GM23338 (cell line): Measurements from ENCODE around the gene ANXA7. TPM values are rescaled to one million over a fixed set of nuclear protein-coding genes. Genes with fewer than 3 reads are reported as not detected.

ENCODE experiments used
- ATAC-seq: fragments of 200-7000 bp; cut with Tn5 transposase; 3 replicates; pipeline ENCODE4 v1.9.1; 2020
- DNase-seq: peaks from one replicate; pipeline ENCODE4 v3.0.0-alpha.2; 2015; ENCODE audit warnings: low spot score
- H2AFZ ChIP-seq: fragments of 200-600 bp; sonication (generic); 2 replicates; pipeline ENCODE4 v1.8.0; 2016; ENCODE audit warnings: antibody characterized with exemption, mild to moderate bottlenecking, moderate library complexity
- H3F3A ChIP-seq: fragments of 200-600 bp; sonication (generic); replicated peaks from 2 replicates; pipeline ENCODE4 v1.8.0; 2017; ENCODE audit warnings: antibody characterized with exemption, mixed run types, low read depth
- H3K27ac ChIP-seq: fragments of 200-600 bp; sonication (generic); 2 replicates; pipeline ENCODE4 v1.6.1; 2016; ENCODE audit warnings: low read depth
- H3K27me3 ChIP-seq: fragments of 200-600 bp; sonication (generic); 2 replicates; pipeline ENCODE4 v1.8.0; 2016; ENCODE audit warnings: mild to moderate bottlenecking, mixed run types, moderate library complexity; ENCODE audit not compliant: insufficient read depth
- H3K36me3 ChIP-seq: fragments of 200-600 bp; sonication (generic); 2 replicates; pipeline ENCODE4 v1.8.0; 2016; ENCODE audit warnings: mild to moderate bottlenecking; ENCODE audit not compliant: insufficient read depth
- H3K4me1 ChIP-seq: fragments of 200-600 bp; sonication (generic); 2 replicates; pipeline ENCODE4 v1.8.0; 2016; ENCODE audit warnings: mild to moderate bottlenecking, moderate library complexity; ENCODE audit not compliant: insufficient read depth
- H3K4me2 ChIP-seq: fragments of 200-600 bp; sonication (generic); 2 replicates; pipeline ENCODE4 v1.7.1; 2017; ENCODE audit warnings: mixed run types
- H3K4me3 ChIP-seq: fragments of 200-600 bp; sonication (generic); 2 replicates; pipeline ENCODE4 v1.6.1; 2016; ENCODE audit warnings: mixed run types
- H3K79me2 ChIP-seq: fragments of 200-600 bp; sonication (generic); replicated peaks from 2 replicates; pipeline ENCODE4 v1.8.0; 2017; ENCODE audit warnings: mild to moderate bottlenecking; ENCODE audit not compliant: insufficient read depth
- H3K9me2 ChIP-seq: fragments of 200-600 bp; sonication (generic); 2 replicates; pipeline ENCODE4 v1.8.0; 2017; ENCODE audit not compliant: insufficient read depth
- H4K20me1 ChIP-seq: fragments of 200-600 bp; sonication (generic); replicated peaks from 2 replicates; pipeline ENCODE4 v1.8.0; 2017; ENCODE audit warnings: mild to moderate bottlenecking; ENCODE audit not compliant: insufficient read depth
- H3K27ac Mint-ChIP-seq: 2 replicates; pipeline ENCODE4 v1.8.0; 2020; ENCODE audit warnings: inconsistent platforms, mild to moderate bottlenecking, moderate library complexity, mixed read lengths
- H3K27me3 Mint-ChIP-seq: 3 replicates; pipeline ENCODE4 v1.8.0; 2022; ENCODE audit warnings: low read depth, mild to moderate bottlenecking, moderate library complexity, mixed read lengths, inconsistent platforms; ENCODE audit not compliant: insufficient read depth, poor library complexity
- H3K36me3 Mint-ChIP-seq: 3 replicates; pipeline ENCODE4 v1.8.0; 2021; ENCODE audit warnings: low read depth, mild to moderate bottlenecking, inconsistent platforms, moderate library complexity, mixed read lengths
- H3K4me1 Mint-ChIP-seq: 3 replicates; pipeline ENCODE4 v1.8.0; 2020; ENCODE audit warnings: mild to moderate bottlenecking, inconsistent platforms, mixed read lengths
- H3K4me3 Mint-ChIP-seq: 3 replicates; pipeline ENCODE4 v1.8.0; 2021; ENCODE audit warnings: moderate library complexity, mild to moderate bottlenecking, inconsistent platforms, mixed read lengths
- H3K9me3 Mint-ChIP-seq: 3 replicates; pipeline ENCODE4 v1.8.0; 2020; ENCODE audit warnings: moderate library complexity, mild to moderate bottlenecking, inconsistent platforms, mixed read lengths
- CREB1 ChIP-seq: fragments of 250-450 bp; sonication (Bioruptor Pico); IDR thresholded peaks from 2 replicates; pipeline ENCODE4 v1.5.0; 2020; ENCODE audit warnings: low read depth, mild to moderate bottlenecking, moderate library complexity
- CTCF ChIP-seq, 2 experiments: fragments of 200-600 bp in 1 of 2; sonication (generic) in 1 of 2; conservative IDR thresholded peaks; 2 replicates each; pipeline versions ENCODE4 v1.5.1 to v1.6.1; 2016 to 2017; ENCODE audit warnings: antibody characterized with exemption in 2 of 2, low read depth in 2 of 2, mild to moderate bottlenecking in 2 of 2, moderate library complexity in 1 of 2
- ETS1 ChIP-seq: IDR thresholded peaks from 2 replicates; pipeline ENCODE4 v1.6.1; 2016; ENCODE audit warnings: antibody characterized with exemption
- EZH2 ChIP-seq: fragments of 200-600 bp; sonication (generic); IDR thresholded peaks from one replicate; pipeline ENCODE4 v1.8.0; 2017; ENCODE audit warnings: antibody characterized with exemption, mild to moderate bottlenecking, low read depth; ENCODE audit not compliant: unreplicated experiment
- EZH2phosphoT487 ChIP-seq: fragments of 200-600 bp; sonication (generic); IDR thresholded peaks from one replicate; pipeline ENCODE4 v1.8.1; 2018; ENCODE audit warnings: antibody characterized with exemption; ENCODE audit not compliant: unreplicated experiment
- JUNB ChIP-seq: IDR thresholded peaks from one replicate; pipeline ENCODE4 v1.6.1; 2016; ENCODE audit warnings: antibody characterized with exemption; ENCODE audit not compliant: unreplicated experiment
- NANOG ChIP-seq: IDR thresholded peaks from 2 replicates; pipeline ENCODE4 v1.6.1; 2016; ENCODE audit warnings: antibody characterized with exemption, borderline replicate concordance
- POLR2AphosphoS5 ChIP-seq: IDR thresholded peaks from 2 replicates; pipeline ENCODE4 v1.6.1; 2016; ENCODE audit warnings: antibody characterized with exemption, low read depth
- REST ChIP-seq: IDR thresholded peaks from one replicate; pipeline ENCODE4 v1.6.1; 2018; ENCODE audit warnings: antibody characterized with exemption; ENCODE audit not compliant: unreplicated experiment
- STAT1 ChIP-seq: IDR thresholded peaks from one replicate; pipeline ENCODE4 v1.6.1; 2016; ENCODE audit warnings: antibody characterized with exemption; ENCODE audit not compliant: unreplicated experiment
- ZNF114 ChIP-seq: fragments of 250-450 bp; sonication (Bioruptor Pico); IDR thresholded peaks from 2 replicates; pipeline ENCODE4 v1.5.0; 2020; ENCODE audit warnings: mild to moderate bottlenecking, moderate library complexity
- ZNF331 ChIP-seq: fragments of 250-450 bp; sonication (Bioruptor Pico); IDR thresholded peaks from 2 replicates; pipeline ENCODE4 v1.5.0; 2020; ENCODE audit warnings: low read depth, mild to moderate bottlenecking, moderate library complexity
- polyA plus RNA-seq: library from polyadenylated mRNA; unstranded; fragments of >200 nt; fragmentation: Nextera tagmentation; extraction: Ambion mirVana; gene quantifications from 2 replicates; pipeline ENCODE4 v1.2.1, GENCODE V29; 2016
- total RNA-seq: library from RNA; depleted of rRNA; stranded (reverse); fragments of >200 nt; shearing (Covaris generic); gene quantifications from 2 replicates; pipeline ENCODE4 v1.2.3, GENCODE V29; 2014

ANXA7 gene
- total and polyA plus RNA-seq, 2 experiments from 2014 or later, result 63.7 to 80.1 TPM

GRCh38 chr10:73404690-73405089 is 9.2 kb downstream of the ANXA7 start (continued):
- TF ChIP-seq CTCF (conservative IDR thresholded peaks at IDR 0.05; ENCODE audit: low read depth in 2 of 2), result no peak
- no peak for TF ChIP-seq POLR2AphosphoS5
- no peak for TF ChIP-seq ZNF331 (CRISPR knock-in tag)
- TF ChIP-seq REST, result no peak
- no peak for TF ChIP-seq ETS1
- no peak for TF ChIP-seq EZH2
- TF ChIP-seq EZH2phosphoT487, result no peak
- TF ChIP-seq ZNF114, result no peak
- no peak for TF ChIP-seq JUNB
- TF ChIP-seq CREB1 (CRISPR knock-in tag), result no peak
- no peak for TF ChIP-seq STAT1

- Histone ChIP-seq H3K4me3 (no peak overlapping the region), H3K27me3 (no peaks in the 10 kb centered on the region), H3K4me2 (no peak overlapping the region), H2AFZ (no peak overlapping the region), H3K27ac (no peak overlapping the region), H3F3A (no peaks in the 10 kb centered on the region), H4K20me1 (peaks cover 11% of the 10 kb centered on the region), H3K4me1 (no peaks in the 10 kb centered on the region), H3K9me2 (no peaks in the 10 kb centered on the region), H3K79me2 (peaks cover 67% of the 10 kb centered on the region), H3K36me3 (peaks cover 5% of the 10 kb centered on the region; the same call in 1 of the 2 replicates)
- ATAC-seq, result no peak
- no peak overlapping the region for H3K27ac Mint-ChIP-seq
- peaks cover 11% of the 10 kb centered on the region; the same call in 2 of the 3 replicates for H3K36me3 Mint-ChIP-seq
- peaks cover 5% of the 10 kb centered on the region for H3K27me3 Mint-ChIP-seq
- no peak overlapping the region for H3K4me3 Mint-ChIP-seq
- no peak for DNase-seq
- H3K9me3 Mint-ChIP-seq, result no peaks in the 10 kb centered on the region
- H3K4me1 Mint-ChIP-seq, result peaks cover 2% of the 10 kb centered on the region; the same call in 1 of the 3 replicates
- TF ChIP-seq POLR2AphosphoS5 (no peak), NANOG (no peak), JUNB (no peak), EZH2 (no peak), CTCF (conservative IDR thresholded peaks at IDR 0.05; ENCODE audit: low read depth in 2 of 2) (no peak), STAT1 (no peak), ZNF331 (CRISPR knock-in tag) (no peak), CREB1 (CRISPR knock-in tag) (no peak)
Observed at GRCh38 chr10:73401636-73402035, 12.2 kb downstream of the ANXA7 start.
